Hematopoietic multipotent progenitor cell treated with erythropoietin and hydrocortisone succinate and interleukin-3 and kit ligand, for 6 days (in vitro differentiated cells): ENCODE measurements around the gene FITM1.
A peak's percentile ranks its signal among the peaks of the same experiment; 100 is the strongest.

Experiments used
- DNase-seq: peaks from one replicate; pipeline ENCODE4 v3.0.0-alpha.2; 2015

Gene FITM1

GRCh38 chr14:24162093-24162492, 31.6 kb downstream of the FITM1 start:
- DNase-seq, result no peak

GRCh38 chr14:24164518-24164991, 34.1 kb downstream of the FITM1 start:
- DNase-seq, result no peak

GRCh38 chr14:24165785-24166184, 35.3 kb downstream of the FITM1 start:
- no peak for DNase-seq

GRCh38 chr14:24167469-24168114, 37.1 kb downstream of the FITM1 start:
- no peak for DNase-seq

- peak; percentile 98 for DNase-seq
Observed at GRCh38 chr14:24171422-24172260, 41.2 kb downstream of the FITM1 start, which contains the start of gene REC8. Gene REC8, plus strand, starts transcription at chr14:24172080. Its CDS starts 473 bp downstream, at chr14:24172553.

GRCh38 chr14:24172261-24172860, 41.9 kb downstream of the FITM1 start:
- peak; percentile 49 for DNase-seq

GRCh38 chr14:24172871-24173281, 42.4 kb downstream of the FITM1 start:
- no peak for DNase-seq

GRCh38 chr14:24176599-24176998, 46.1 kb downstream of the FITM1 start:
- no peak for DNase-seq

GRCh38 chr14:24177041-24177825, 46.8 kb downstream of the FITM1 start:
- DNase-seq, result no peak

GRCh38 chr14:24177891-24178290, 47.4 kb downstream of the FITM1 start:
- DNase-seq, result no peak

GRCh38 chr14:24178399-24179178, 48.1 kb downstream of the FITM1 start:
- DNase-seq, result no peak

- no peak for DNase-seq
Observed at GRCh38 chr14:24179294-24179960, 49.0 kb downstream of the FITM1 start.

GRCh38 chr14:24179961-24180796, 49.7 kb downstream of the FITM1 start:
- DNase-seq, result no peak

- DNase-seq, result peak; percentile 0
Observed at GRCh38 chr14:24181371-24182077, 51.1 kb downstream of the FITM1 start.
